HCT116 (cell line): ENCODE data around the gene KLHL35. TPM values are rescaled to one million over a fixed set of nuclear protein-coding genes. Genes with fewer than 3 reads are reported as not detected.

Source experiments
- ATAC-seq: fragments of 200-7000 bp; cut with Tn5 transposase; 2 replicates; pipeline ENCODE4 v1.9.1; 2020; ENCODE audit warnings: mild to moderate bottlenecking, moderate library complexity
- BruUV-seq: library from RNA; stranded (reverse); fragments of 400-500 nt; replicated peaks from 2 replicates; lab custom pipeline; 2021; lab: Mats Ljungman, UMichigan
- CTCF ChIA-PET: fragments of 300-600 bp; sonication (Branson Sonifier 250); formaldehyde crosslinking; loops from one replicate; lab custom pipeline; 2021; ENCODE audit warnings: antibody characterized with exemption; lab: Charles Lee
- POLR2A ChIA-PET: fragments of 300-600, 350-600 bp; sonication (Branson Sonifier 250); formaldehyde crosslinking; loops from one replicate; lab custom pipeline; 2021; ENCODE audit warnings: antibody characterized with exemption; lab: Charles Lee
- RAD21 ChIA-PET, 2 experiments: fragments of 300-600 bp; sonication (Branson Sonifier 250); formaldehyde crosslinking; loops; one replicate each; lab custom pipeline; 2023; ENCODE audit warnings: low total read pairs in 2 of 2; ENCODE audit not compliant: uncharacterized antibody in 2 of 2, unreplicated experiment in 2 of 2, low non-redundant PET in 1 of 2; lab: Charles Lee
- DNase-seq: peaks from one replicate; pipeline ENCODE4 v3.0.0-alpha.2; 2010; ENCODE audit warnings: low read depth, low spot score
- H2AFZ ChIP-seq: fragments of 200-600 bp; shearing (Covaris generic), sonication (generic); 2 replicates; pipeline ENCODE4 v1.6.1; 2017; ENCODE audit warnings: low read depth, mixed run types, mixed read lengths, antibody characterized with exemption, low read length; ENCODE audit not compliant: poor library complexity, severe bottlenecking
- H3K27ac ChIP-seq: 2 replicates; pipeline ENCODE4 v1.5.1; 2012; ENCODE audit warnings: low read depth, low read length
- H3K27me3 ChIP-seq: fragments of 200-600 bp; sonication (generic); 2 replicates; pipeline ENCODE4 v1.6.1; 2016; ENCODE audit warnings: mixed run types, low read length, mixed read lengths; ENCODE audit not compliant: insufficient read depth
- H3K36me3 ChIP-seq, 2 experiments: fragments of 200-500 bp in 1 of 2; fragments of 200-600 bp in 1 of 2; sonication (Bioruptor generic) in 1 of 2; sonication (generic) in 1 of 2; 2 replicates each; pipeline versions ENCODE4 v1.5.1 to v1.6.1; 2014 to 2016; ENCODE audit warnings: low read length in 2 of 2, inconsistent platforms in 1 of 2, mixed read lengths in 1 of 2, mixed run types in 1 of 2; ENCODE audit not compliant: insufficient read depth in 2 of 2, control insufficient read depth in 1 of 2
- H3K4me1 ChIP-seq, 2 experiments: fragments of 200-600 bp in 1 of 2; sonication (generic) in 1 of 2; 2 replicates each; pipeline versions ENCODE4 v1.5.1 to v1.6.1; 2012 to 2017; ENCODE audit warnings: low read length in 2 of 2, inconsistent platforms in 1 of 2, mild to moderate bottlenecking in 1 of 2, mixed read lengths in 1 of 2, mixed run types in 1 of 2, moderate library complexity in 1 of 2; ENCODE audit not compliant: insufficient read depth in 2 of 2, control insufficient read depth in 1 of 2
- H3K4me2 ChIP-seq: fragments of 200-600 bp; sonication (generic); 2 replicates; pipeline ENCODE4 v1.6.1; 2017; ENCODE audit warnings: mixed run types, low read length, mixed read lengths
- H3K4me3 ChIP-seq, 2 experiments: fragments of 200-600 bp in 1 of 2; sonication (generic) in 1 of 2; replicated peaks in 1 of 2; 2 replicates each; pipeline ENCODE4 v1.5.1; 2011 to 2016; ENCODE audit warnings: low read length in 2 of 2, control low read depth in 1 of 2, low read depth in 1 of 2, mild to moderate bottlenecking in 1 of 2, mixed read lengths in 1 of 2, mixed run types in 1 of 2
- H3K79me2 ChIP-seq: fragments of 200-600 bp; sonication (generic); 2 replicates; pipeline ENCODE4 v1.6.1; 2017; ENCODE audit warnings: mild to moderate bottlenecking, mixed run types, low read length, moderate library complexity, mixed read lengths; ENCODE audit not compliant: insufficient read depth
- H3K9ac ChIP-seq: fragments of 200-600 bp; sonication (generic); 2 replicates; pipeline ENCODE4 v1.6.1; 2016; ENCODE audit warnings: low read length, mixed read lengths
- H3K9me2 ChIP-seq: fragments of 200-600 bp; sonication (generic), shearing (Covaris generic); 2 replicates; pipeline ENCODE4 v1.6.1; 2017; ENCODE audit warnings: mixed run types, mild to moderate bottlenecking, moderate library complexity; ENCODE audit not compliant: insufficient read depth
- H3K9me3 ChIP-seq, 2 experiments: fragments of 200-500 bp in 1 of 2; fragments of 200-600 bp in 1 of 2; sonication (Bioruptor generic) in 1 of 2; sonication (generic) in 1 of 2; 2 replicates each; pipeline ENCODE4 v1.6.1; 2014 to 2017; ENCODE audit warnings: low read length in 2 of 2, mixed read lengths in 2 of 2, inconsistent platforms in 1 of 2, low read depth in 1 of 2, mild to moderate bottlenecking in 1 of 2, mixed run types in 1 of 2, moderate library complexity in 1 of 2; ENCODE audit not compliant: control insufficient read depth in 1 of 2, insufficient read depth in 1 of 2
- H4K20me1 ChIP-seq: fragments of 200-600 bp; sonication (generic), shearing (Covaris generic); 2 replicates; pipeline ENCODE4 v1.6.1; 2017; ENCODE audit warnings: mixed run types, mild to moderate bottlenecking, moderate library complexity; ENCODE audit not compliant: insufficient read depth
- FOSL1 ChIP-seq: IDR thresholded peaks from 2 replicates; pipeline ENCODE4 v1.6.1; 2012; ENCODE audit warnings: low read depth
- JUND ChIP-seq: IDR thresholded peaks from 2 replicates; pipeline ENCODE4 v1.6.1; 2012
- RAD21 ChIP-seq: IDR thresholded peaks from 2 replicates; pipeline ENCODE4 v1.6.1; 2012; ENCODE audit warnings: low read depth, mild to moderate bottlenecking
- SIN3A ChIP-seq: IDR thresholded peaks from 2 replicates; pipeline ENCODE4 v1.6.1; 2012; ENCODE audit warnings: low read depth
- TCF7L2 ChIP-seq: IDR thresholded peaks from 2 replicates; pipeline ENCODE4 v1.7.0; 2011; ENCODE audit warnings: borderline replicate concordance, inconsistent platforms; ENCODE audit not compliant: insufficient read depth, insufficient read length; ENCODE audit errors: extremely low read depth
- intact Hi-C: fragments of 100-400 bp; cut with micrococcal nuclease; formaldehyde crosslinking; loops from 2 replicates; pipeline ENCODE4 v1.10.0; 2022
- total RNA-seq: library from RNA; stranded (reverse); gene quantifications from one replicate; pipeline ENCODE4 v1.2.1, GENCODE V29; 2021; ENCODE audit not compliant: unreplicated experiment
- TF ChIP-seq, protein P1 (sequence below): IDR thresholded peaks from 2 replicates; pipeline ENCODE4 v1.6.1; 2011; ENCODE audit warnings: mild to moderate bottlenecking, low read length, moderate library complexity; ENCODE audit not compliant: insufficient replicate concordance; ENCODE audit errors: extremely low read depth
- TF ChIP-seq, protein P2 (sequence below): IDR thresholded peaks from 2 replicates; pipeline ENCODE4 v1.6.1; 2012; ENCODE audit warnings: low read depth
- TF ChIP-seq, protein P3 (sequence below): IDR thresholded peaks from 2 replicates; pipeline ENCODE4 v1.6.1; 2012
- TF ChIP-seq, protein P4 (sequence below), 3 experiments: fragments of 200-600 bp in 1 of 3; sonication (generic) in 1 of 3; IDR thresholded peaks in 2 of 3; conservative IDR thresholded peaks in 1 of 3; 2 replicates each; pipeline ENCODE4 v1.5.1; 2012 to 2017; ENCODE audit warnings: low read depth in 2 of 3, low read length in 2 of 3, antibody characterized with exemption in 1 of 3, borderline replicate concordance in 1 of 3, control low read depth in 1 of 3, mild to moderate bottlenecking in 1 of 3, mixed read lengths in 1 of 3, mixed run types in 1 of 3, moderate library complexity in 1 of 3; ENCODE audit not compliant: insufficient read depth in 1 of 3

Gene KLHL35
- total RNA-seq, 1 experiment from 2014 or later, result 1.7 TPM

DNA sequence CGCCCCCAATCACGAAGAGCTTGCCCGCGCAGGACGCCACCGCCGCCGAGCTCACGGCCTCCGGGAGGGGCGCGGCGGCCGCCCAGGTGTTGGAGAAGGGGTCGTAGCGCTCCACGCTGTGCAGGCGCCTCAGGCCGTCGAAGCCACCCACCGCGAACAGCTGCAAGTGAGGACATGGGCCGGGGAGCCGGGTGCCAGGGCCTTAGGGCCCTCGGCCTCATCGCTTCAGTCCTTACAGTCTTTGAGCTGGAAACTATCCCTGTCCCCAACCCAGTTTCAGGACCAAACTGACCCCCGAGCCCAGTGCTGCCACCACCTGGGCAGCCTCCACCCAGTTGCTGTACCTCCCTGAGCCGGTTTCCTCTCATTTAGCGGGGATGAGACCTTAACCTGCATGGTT, 7.6 kb downstream of the KLHL35 start:
- DNase-seq, result no peak

DNA sequence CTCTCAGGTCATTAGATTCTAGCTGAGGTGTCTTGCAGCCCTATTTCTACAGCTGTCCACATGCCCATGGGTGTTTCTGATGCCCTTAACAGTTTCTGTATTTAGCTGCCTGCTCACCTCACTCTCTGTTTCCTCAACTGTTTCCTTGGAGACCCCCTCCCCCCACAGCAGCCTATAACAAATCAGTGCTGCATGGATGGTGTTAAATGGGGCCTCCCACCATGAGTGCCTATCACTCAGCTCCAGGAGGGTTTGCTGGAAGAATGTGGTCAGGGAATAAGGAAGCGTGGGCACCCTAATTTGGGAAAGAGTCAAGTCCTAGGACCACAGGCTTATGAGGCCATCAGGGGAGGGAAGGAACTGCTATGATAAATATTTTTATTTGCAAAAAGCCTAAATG, 8.6 kb downstream of the KLHL35 start:
- intact Hi-C loops, result no loop called here
- no peak for TF ChIP-seq FOSL1
- TF ChIP-seq RAD21, result no peak
- TF ChIP-seq, protein P1, sequence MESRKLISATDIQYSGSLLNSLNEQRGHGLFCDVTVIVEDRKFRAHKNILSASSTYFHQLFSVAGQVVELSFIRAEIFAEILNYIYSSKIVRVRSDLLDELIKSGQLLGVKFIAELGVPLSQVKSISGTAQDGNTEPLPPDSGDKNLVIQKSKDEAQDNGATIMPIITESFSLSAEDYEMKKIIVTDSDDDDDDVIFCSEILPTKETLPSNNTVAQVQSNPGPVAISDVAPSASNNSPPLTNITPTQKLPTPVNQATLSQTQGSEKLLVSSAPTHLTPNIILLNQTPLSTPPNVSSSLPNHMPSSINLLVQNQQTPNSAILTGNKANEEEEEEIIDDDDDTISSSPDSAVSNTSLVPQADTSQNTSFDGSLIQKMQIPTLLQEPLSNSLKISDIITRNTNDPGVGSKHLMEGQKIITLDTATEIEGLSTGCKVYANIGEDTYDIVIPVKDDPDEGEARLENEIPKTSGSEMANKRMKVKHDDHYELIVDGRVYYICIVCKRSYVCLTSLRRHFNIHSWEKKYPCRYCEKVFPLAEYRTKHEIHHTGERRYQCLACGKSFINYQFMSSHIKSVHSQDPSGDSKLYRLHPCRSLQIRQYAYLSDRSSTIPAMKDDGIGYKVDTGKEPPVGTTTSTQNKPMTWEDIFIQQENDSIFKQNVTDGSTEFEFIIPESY, result no peak
- no peak for TF ChIP-seq JUND
- TF ChIP-seq, protein P2, sequence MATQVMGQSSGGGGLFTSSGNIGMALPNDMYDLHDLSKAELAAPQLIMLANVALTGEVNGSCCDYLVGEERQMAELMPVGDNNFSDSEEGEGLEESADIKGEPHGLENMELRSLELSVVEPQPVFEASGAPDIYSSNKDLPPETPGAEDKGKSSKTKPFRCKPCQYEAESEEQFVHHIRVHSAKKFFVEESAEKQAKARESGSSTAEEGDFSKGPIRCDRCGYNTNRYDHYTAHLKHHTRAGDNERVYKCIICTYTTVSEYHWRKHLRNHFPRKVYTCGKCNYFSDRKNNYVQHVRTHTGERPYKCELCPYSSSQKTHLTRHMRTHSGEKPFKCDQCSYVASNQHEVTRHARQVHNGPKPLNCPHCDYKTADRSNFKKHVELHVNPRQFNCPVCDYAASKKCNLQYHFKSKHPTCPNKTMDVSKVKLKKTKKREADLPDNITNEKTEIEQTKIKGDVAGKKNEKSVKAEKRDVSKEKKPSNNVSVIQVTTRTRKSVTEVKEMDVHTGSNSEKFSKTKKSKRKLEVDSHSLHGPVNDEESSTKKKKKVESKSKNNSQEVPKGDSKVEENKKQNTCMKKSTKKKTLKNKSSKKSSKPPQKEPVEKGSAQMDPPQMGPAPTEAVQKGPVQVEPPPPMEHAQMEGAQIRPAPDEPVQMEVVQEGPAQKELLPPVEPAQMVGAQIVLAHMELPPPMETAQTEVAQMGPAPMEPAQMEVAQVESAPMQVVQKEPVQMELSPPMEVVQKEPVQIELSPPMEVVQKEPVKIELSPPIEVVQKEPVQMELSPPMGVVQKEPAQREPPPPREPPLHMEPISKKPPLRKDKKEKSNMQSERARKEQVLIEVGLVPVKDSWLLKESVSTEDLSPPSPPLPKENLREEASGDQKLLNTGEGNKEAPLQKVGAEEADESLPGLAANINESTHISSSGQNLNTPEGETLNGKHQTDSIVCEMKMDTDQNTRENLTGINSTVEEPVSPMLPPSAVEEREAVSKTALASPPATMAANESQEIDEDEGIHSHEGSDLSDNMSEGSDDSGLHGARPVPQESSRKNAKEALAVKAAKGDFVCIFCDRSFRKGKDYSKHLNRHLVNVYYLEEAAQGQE, result no peak
- TF ChIP-seq, protein P3, sequence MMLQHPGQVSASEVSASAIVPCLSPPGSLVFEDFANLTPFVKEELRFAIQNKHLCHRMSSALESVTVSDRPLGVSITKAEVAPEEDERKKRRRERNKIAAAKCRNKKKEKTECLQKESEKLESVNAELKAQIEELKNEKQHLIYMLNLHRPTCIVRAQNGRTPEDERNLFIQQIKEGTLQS, result no peak
- no peak for TF ChIP-seq TCF7L2
- no peak for TF ChIP-seq SIN3A

More for the DNA sequence above, 7.6 kb downstream of the KLHL35 start:
- Histone ChIP-seq H3K9ac (no peak overlapping the region), H3K27ac (no peak overlapping the region), H3K36me3 (peaks cover 0 to 8% of the 10 kb centered on the region in 2 experiments; a peak in 3 of 4 replicates)
- no peak for TF ChIP-seq FOSL1
- TF ChIP-seq, protein P4, sequence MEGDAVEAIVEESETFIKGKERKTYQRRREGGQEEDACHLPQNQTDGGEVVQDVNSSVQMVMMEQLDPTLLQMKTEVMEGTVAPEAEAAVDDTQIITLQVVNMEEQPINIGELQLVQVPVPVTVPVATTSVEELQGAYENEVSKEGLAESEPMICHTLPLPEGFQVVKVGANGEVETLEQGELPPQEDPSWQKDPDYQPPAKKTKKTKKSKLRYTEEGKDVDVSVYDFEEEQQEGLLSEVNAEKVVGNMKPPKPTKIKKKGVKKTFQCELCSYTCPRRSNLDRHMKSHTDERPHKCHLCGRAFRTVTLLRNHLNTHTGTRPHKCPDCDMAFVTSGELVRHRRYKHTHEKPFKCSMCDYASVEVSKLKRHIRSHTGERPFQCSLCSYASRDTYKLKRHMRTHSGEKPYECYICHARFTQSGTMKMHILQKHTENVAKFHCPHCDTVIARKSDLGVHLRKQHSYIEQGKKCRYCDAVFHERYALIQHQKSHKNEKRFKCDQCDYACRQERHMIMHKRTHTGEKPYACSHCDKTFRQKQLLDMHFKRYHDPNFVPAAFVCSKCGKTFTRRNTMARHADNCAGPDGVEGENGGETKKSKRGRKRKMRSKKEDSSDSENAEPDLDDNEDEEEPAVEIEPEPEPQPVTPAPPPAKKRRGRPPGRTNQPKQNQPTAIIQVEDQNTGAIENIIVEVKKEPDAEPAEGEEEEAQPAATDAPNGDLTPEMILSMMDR (IDR thresholded peaks at IDR 0.05 in 2 of 3, conservative IDR thresholded peaks at IDR 0.05 in 1 of 3; ENCODE audit: borderline replicate concordance in 1 of 3, insufficient read depth in 1 of 3, low read depth in 2 of 3, low read length in 2 of 3), result peak; percentile 24 to 61 (median 60); a peak in 5 of 6 replicates
- TF ChIP-seq, all 23 proteins: peak for 1
- ChIA-PET POLR2A (interaction anchor here (0.9 to 1.0 kb wide), 2 partner anchors 10 to 18 kb away, joined by 3 to 4 read pairs; no protein-coding TSS in a partner anchor), CTCF (interaction anchor here (0.8 to 1.6 kb wide), 8 partner anchors 10 to 155 kb away, joined by 3 to 6 read pairs (median 4); no protein-coding TSS in a partner anchor), RAD21 (no interaction called here)
- intact Hi-C loops, result no loop called here
- Histone ChIP-seq H3K9me2 (no peaks in the 10 kb centered on the region), H3K4me2 (no peak overlapping the region), H3K9me3 (no peaks in the 10 kb centered on the region), H3K4me3 (no peak overlapping the region), H4K20me1 (no peaks in the 10 kb centered on the region), H2AFZ (no peak overlapping the region), H3K27me3 (no peaks in the 10 kb centered on the region), H3K4me1 (peaks cover 0 to 7% of the 10 kb centered on the region in 2 experiments; a peak in 1 of 4 replicates), H3K79me2 (no peaks in the 10 kb centered on the region)
- no TSS peak for BruUV-seq
- ATAC-seq, result peak; percentile 53

More for the DNA sequence above, 8.6 kb downstream of the KLHL35 start:
- Histone ChIP-seq H3K4me2 (no peak overlapping the region), H3K4me1 (no peaks in the 10 kb centered on the region; a peak in 1 of 4 replicates), H3K27me3 (no peaks in the 10 kb centered on the region), H4K20me1 (no peaks in the 10 kb centered on the region), H3K9me2 (no peaks in the 10 kb centered on the region), H2AFZ (no peak overlapping the region), H3K9ac (no peak overlapping the region), H3K36me3 (peaks cover 0 to 8% of the 10 kb centered on the region in 2 experiments), H3K79me2 (no peaks in the 10 kb centered on the region), H3K4me3 (no peak overlapping the region), H3K9me3 (no peaks in the 10 kb centered on the region), H3K27ac (no peak overlapping the region)
- BruUV-seq, result no TSS peak
- ChIA-PET CTCF (no interaction called here), POLR2A (no interaction called here), RAD21 (no interaction called here)
- no peak for ATAC-seq
- no peak for DNase-seq
